AG04450 (cell line): Measurements from ENCODE around the gene CDPF1. TPM values are rescaled to one million over a fixed set of nuclear protein-coding genes. Genes with fewer than 3 reads are reported as not detected.
"Not testable (repeated sequence)": the region's sequence is repeated elsewhere in the genome, so short reads cannot be mapped to it uniquely, and the experiment has no call there.

Experiments used
- CTCF ChIA-PET: fragments of 300-600, 350-600 bp; formaldehyde crosslinking; extraction: SDS; loops from one replicate; lab custom pipeline; 2022; ENCODE audit warnings: antibody characterized with exemption, inconsistent platforms; lab: Charles Lee
- POLR2A ChIA-PET: fragments of 350-600 bp; formaldehyde crosslinking; extraction: SDS; loops from one replicate; lab custom pipeline; 2021; ENCODE audit warnings: antibody characterized with exemption, inconsistent platforms; lab: Yijun Ruan, JAX
- DNase-seq: peaks from one replicate; pipeline ENCODE4 v3.0.0-alpha.2; 2011; ENCODE audit warnings: low read depth, low spot score
- H3K27ac ChIP-seq: one replicate; pipeline ENCODE4 v1.5.1; 2012; ENCODE audit warnings: low read depth, low read length, control low read depth
- H3K27me3 ChIP-seq: one replicate; pipeline ENCODE4 v1.6.0; 2012; ENCODE audit warnings: low read length; ENCODE audit not compliant: control insufficient read depth, insufficient read depth
- H3K4me3 ChIP-seq: 2 replicates; pipeline ENCODE4 v1.5.1; 2011; ENCODE audit warnings: mild to moderate bottlenecking, low read depth, low read length, control low read depth
- H3K9me3 ChIP-seq: 2 replicates; pipeline ENCODE4 v1.5.1; 2012; ENCODE audit warnings: low read length; ENCODE audit not compliant: control insufficient read depth, insufficient read depth
- polyA plus RNA-seq: library from polyadenylated mRNA; depleted of rRNA; stranded (reverse); fragments of >200 nt; gene quantifications from 2 replicates; pipeline ENCODE4 v1.2.3, GENCODE V29; 2011
- TF ChIP-seq, protein P1 (sequence below): IDR thresholded peaks from 2 replicates; pipeline ENCODE4 v1.5.1; 2011; ENCODE audit warnings: low read depth, low read length, control low read depth, inconsistent platforms

CDPF1 gene
- polyA plus RNA-seq, 1 experiment: 7.7 TPM

DNA sequence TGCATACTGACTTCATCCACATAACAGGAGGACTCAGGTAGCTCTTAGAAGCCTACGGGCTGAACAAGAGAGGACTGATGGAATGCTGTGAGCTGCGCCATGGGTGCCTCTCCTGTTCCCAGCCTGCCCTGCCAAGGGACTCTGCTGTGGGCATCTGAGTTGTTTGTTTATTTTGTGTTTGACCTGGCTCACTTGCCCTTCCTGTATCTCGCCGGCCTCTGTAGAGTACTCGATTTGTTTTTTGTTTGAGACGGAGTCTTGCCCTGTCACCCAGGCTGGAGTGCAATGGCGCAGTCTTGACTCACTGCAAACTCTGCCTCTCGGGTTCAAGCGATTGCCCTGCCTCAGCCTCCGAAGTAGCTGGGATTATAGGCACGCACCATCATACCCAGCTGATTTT lies 19.5 kb upstream of the CDPF1 start:
- ChIA-PET POLR2A (interaction anchor here (0.6 to 1.5 kb wide), 2 partner anchors 20 to 1120 kb away, joined by 3 to 5 read pairs; partner anchors contain the start of gene CDPF1), CTCF (interaction anchor here (1.4 to 2.3 kb wide), 2 partner anchors 148 to 263 kb away, joined by 3 to 5 read pairs; no protein-coding TSS in a partner anchor)
- H3K27ac ChIP-seq: no peak overlapping the region
- DNase-seq: no peak
- peaks cover 9% of the 10 kb centered on the region for H3K9me3 ChIP-seq
- TF ChIP-seq, protein P1, sequence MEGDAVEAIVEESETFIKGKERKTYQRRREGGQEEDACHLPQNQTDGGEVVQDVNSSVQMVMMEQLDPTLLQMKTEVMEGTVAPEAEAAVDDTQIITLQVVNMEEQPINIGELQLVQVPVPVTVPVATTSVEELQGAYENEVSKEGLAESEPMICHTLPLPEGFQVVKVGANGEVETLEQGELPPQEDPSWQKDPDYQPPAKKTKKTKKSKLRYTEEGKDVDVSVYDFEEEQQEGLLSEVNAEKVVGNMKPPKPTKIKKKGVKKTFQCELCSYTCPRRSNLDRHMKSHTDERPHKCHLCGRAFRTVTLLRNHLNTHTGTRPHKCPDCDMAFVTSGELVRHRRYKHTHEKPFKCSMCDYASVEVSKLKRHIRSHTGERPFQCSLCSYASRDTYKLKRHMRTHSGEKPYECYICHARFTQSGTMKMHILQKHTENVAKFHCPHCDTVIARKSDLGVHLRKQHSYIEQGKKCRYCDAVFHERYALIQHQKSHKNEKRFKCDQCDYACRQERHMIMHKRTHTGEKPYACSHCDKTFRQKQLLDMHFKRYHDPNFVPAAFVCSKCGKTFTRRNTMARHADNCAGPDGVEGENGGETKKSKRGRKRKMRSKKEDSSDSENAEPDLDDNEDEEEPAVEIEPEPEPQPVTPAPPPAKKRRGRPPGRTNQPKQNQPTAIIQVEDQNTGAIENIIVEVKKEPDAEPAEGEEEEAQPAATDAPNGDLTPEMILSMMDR: no peak
- H3K27me3 ChIP-seq: no peaks in the 10 kb centered on the region
- no peak overlapping the region for H3K4me3 ChIP-seq

DNA sequence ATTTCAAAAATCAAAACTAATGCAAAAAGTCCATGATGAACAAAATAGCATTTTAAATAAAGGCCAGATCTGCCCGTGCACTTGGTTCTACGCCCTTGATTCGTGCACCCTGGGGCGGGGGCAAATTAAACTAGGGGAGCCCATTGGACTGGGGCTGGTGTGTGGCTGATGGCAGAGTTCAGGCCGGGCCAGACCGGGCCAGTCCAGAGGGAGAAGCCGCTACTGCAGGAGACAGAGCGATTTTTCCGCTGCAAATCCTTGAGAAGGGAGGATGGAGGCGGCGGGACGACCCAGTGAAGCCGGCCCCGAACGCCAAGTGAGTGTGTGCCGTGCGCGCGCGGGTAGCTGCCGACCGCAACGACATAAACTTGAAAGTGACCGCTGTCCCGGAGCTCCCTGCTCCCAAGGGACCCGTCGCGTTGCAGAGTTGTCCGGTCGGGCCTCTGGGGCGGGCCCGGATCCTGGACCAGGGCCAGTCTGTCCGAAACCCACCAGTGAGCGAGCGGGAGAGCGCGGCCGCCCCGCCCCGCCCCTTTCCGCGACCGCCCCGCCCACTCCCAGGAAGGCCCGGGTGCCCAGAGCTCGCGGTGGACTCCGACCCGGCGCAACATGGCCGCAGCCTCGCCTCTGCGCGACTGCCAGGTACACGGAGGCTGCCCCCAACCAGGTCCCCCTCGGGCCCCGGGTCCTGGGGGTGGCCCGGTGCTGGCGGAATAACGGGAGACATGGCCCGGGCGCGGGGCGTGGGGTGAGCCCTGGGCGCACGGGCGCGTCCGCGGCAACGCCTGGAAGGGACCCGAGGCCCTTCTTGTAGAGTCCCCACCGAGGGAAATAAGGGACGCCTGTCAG lies 17.6 kb upstream of the CDPF1 start, which contains the start of gene TTC38:
TTC38 (plus strand) TSS at position 578 of the 849 bp plus-strand sequence; CDS start at position 610, 32 bp downstream.
- TF ChIP-seq, protein P1: no peak
- Histone ChIP-seq H3K27ac (peak within 1 kb of the TSS; percentile 11), H3K27me3 (peaks cover 4% of the 10 kb centered on the region), H3K4me3 (peak within 1 kb of the TSS; percentile 81), H3K9me3 (peaks cover 14% of the 10 kb centered on the region)
- CTCF ChIA-PET: interaction anchor here (1.1 to 1.4 kb wide), 2 partner anchors 21 to 146 kb away, joined by 3 read pairs; no protein-coding TSS in a partner anchor
- DNase-seq: no peak
- POLR2A ChIA-PET: interaction anchor here (0.7 to 1.5 kb wide), 7 partner anchors 8 to 271 kb away, joined by 3 to 5 read pairs (median 4); partner anchors contain the start of gene CDPF1

DNA sequence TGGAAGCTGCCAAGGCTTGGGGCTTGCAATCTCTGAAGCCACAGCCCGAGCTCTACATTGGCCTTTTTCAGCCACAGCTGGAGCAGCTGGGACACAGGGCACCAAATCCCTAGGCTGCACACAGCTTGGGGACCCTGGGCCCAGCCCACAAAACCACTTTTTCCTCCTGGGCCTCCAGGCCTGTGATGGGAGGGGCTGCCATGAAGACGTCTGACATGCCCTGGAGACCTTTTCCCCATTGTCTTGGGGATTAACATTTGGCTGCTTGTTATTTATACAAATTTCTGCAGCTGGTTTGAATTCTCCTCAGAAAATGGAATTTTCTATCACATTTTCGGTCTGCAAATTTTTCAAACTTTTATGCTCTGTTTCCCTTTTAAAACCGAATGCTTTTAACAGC lies 15.5 kb upstream of the CDPF1 start:
- H3K4me3 ChIP-seq, DNase-seq, CTCF ChIA-PET, H3K27ac ChIP-seq, POLR2A ChIA-PET: not testable (repeated sequence)
- Histone ChIP-seq H3K27me3 (peaks cover 15% of the 10 kb centered on the region), H3K9me3 (peaks cover 21% of the 10 kb centered on the region)

DNA sequence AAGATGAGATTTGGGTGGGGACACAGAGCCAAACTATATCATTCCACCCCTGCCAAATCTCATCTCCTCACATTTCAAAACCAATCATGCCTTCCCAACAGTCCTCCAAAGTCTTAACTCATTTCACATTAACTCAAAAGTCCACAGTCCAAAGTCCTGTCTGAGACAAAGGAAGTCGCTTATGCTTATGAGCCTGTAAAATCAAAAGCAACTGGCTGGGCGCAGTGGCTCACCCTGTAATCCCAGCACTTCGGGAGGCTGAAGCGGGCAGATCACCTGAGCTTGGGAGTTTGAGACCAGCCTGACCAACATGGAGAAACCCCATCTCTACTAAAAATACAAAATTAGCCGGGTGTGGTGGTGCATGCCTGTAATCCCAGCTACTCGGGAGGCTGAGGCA lies 14.4 kb upstream of the CDPF1 start:
- DNase-seq, POLR2A ChIA-PET, CTCF ChIA-PET, H3K27ac ChIP-seq, H3K4me3 ChIP-seq: not testable (repeated sequence)
- peaks cover 18% of the 10 kb centered on the region for H3K27me3 ChIP-seq
- H3K9me3 ChIP-seq: peaks cover 21% of the 10 kb centered on the region

DNA sequence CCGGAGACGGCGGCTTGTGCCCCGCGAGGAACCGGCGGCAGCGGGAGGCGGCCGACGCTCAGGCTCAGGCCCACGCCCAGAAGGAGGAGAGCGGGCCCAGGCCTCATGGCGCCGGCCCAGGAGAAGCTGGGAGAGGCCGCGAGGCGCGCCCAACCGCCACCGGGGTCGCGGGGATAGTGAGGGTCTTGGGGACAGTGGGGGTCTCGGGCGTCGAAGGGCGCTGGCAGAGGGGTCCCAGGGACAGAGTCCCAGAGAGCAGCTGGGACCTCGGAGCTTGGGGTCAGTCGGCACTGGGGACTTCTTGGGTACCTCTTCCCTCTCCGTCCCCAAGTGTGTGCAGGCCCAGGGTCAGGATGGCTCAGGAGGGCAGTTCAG lies 13.1 kb upstream of the CDPF1 start, which contains the start of gene PKDREJ:
PKDREJ (minus strand) TSS at position 128 of the 375 bp plus-strand sequence; CDS start at position 107, 21 bp downstream.
- no peak for DNase-seq
- TF ChIP-seq, protein P1: no peak
- H3K27me3 ChIP-seq: peaks cover 26% of the 10 kb centered on the region
- ChIA-PET CTCF (no interaction called here), POLR2A (no interaction called here)
- H3K9me3 ChIP-seq: peaks cover 25% of the 10 kb centered on the region
- no peak within 1 kb of the TSS for H3K27ac ChIP-seq
- H3K4me3 ChIP-seq: no peak within 1 kb of the TSS
